ENCODE data around the gene GTF3C6.

GRCh38 chr6:110950440-110950839, 8.1 kb upstream of the GTF3C6 start:
- TF ChIP-seq CTCF (IDR thresholded peaks at IDR 0.05 in 2 of 3, conservative IDR thresholded peaks at IDR 0.05 in 1 of 3; ENCODE audit: borderline replicate concordance in 1 of 3, insufficient read depth in 1 of 3, low read depth in 2 of 3, low read length in 2 of 3) (no peak), EZH2 (IDR thresholded peaks at IDR 0.05) (no peak), YY1 (IDR thresholded peaks at IDR 0.05; ENCODE audit: extremely low read depth, insufficient replicate concordance, low read depth, low read length) (no peak), ATF3 (IDR thresholded peaks at IDR 0.05) (no peak), EZH2phosphoT487 (IDR thresholded peaks at IDR 0.05; ENCODE audit: borderline replicate concordance) (no peak), POLR2AphosphoS5 (IDR thresholded peaks at IDR 0.05; ENCODE audit: low read depth, low read length) (no peak), TCF7L2 (IDR thresholded peaks at IDR 0.05; ENCODE audit: borderline replicate concordance, extremely low read depth, insufficient read depth, insufficient read length) (no peak), SIN3A (IDR thresholded peaks at IDR 0.05; ENCODE audit: low read depth) (no peak), MAX (IDR thresholded peaks at IDR 0.05) (no peak), POLR2A (IDR thresholded peaks at IDR 0.05; ENCODE audit: borderline replicate concordance, extremely low read depth, insufficient read depth, insufficient read length) (no peak), ZBTB33 (IDR thresholded peaks at IDR 0.05; ENCODE audit: extremely low read depth, insufficient replicate concordance, low read length) (no peak), CEBPB (IDR thresholded peaks at IDR 0.05; ENCODE audit: low read depth) (no peak), SRF (IDR thresholded peaks at IDR 0.05; ENCODE audit: low read depth) (no peak), REST (IDR thresholded peaks at IDR 0.05; ENCODE audit: low read depth) (no peak)
